IMR-90 (cell line): ENCODE measurements around the gene DLX6.

ENCODE experiments used
- BHLHE40 ChIP-seq: fragments of 150-350 bp; IDR thresholded peaks from 2 replicates; pipeline ENCODE4 v1.6.1; 2016; ENCODE audit warnings: mild to moderate bottlenecking, low read depth, low read length
- CEBPB ChIP-seq: IDR thresholded peaks from 2 replicates; pipeline ENCODE4 v1.6.1; 2012; ENCODE audit warnings: low read depth, low read length, improper control_type of control experiment
- FOS ChIP-seq: fragments of 150-350 bp; IDR thresholded peaks from 2 replicates; pipeline ENCODE4 v1.6.1; 2016; ENCODE audit warnings: low read depth, low read length
- MAFK ChIP-seq: IDR thresholded peaks from 2 replicates; pipeline ENCODE4 v1.6.1; 2012; ENCODE audit warnings: low read depth, low read length, improper control_type of control experiment
- MAZ ChIP-seq: IDR thresholded peaks from 2 replicates; pipeline ENCODE4 v1.6.1; 2012; ENCODE audit warnings: low read depth, mild to moderate bottlenecking, low read length, improper control_type of control experiment, moderate library complexity, borderline replicate concordance
- MXI1 ChIP-seq: IDR thresholded peaks from 2 replicates; pipeline ENCODE4 v1.6.1; 2012; ENCODE audit warnings: low read depth, mild to moderate bottlenecking, low read length, moderate library complexity, borderline replicate concordance
- POLR2A ChIP-seq: IDR thresholded peaks from 2 replicates; pipeline ENCODE4 v1.6.1; 2012; ENCODE audit warnings: mild to moderate bottlenecking, low read depth, low read length
- RAD21 ChIP-seq: IDR thresholded peaks from 2 replicates; pipeline ENCODE4 v1.6.1; 2012; ENCODE audit warnings: low read length, improper control_type of control experiment
- RCOR1 ChIP-seq: IDR thresholded peaks from 2 replicates; pipeline ENCODE4 v1.6.1; 2012; ENCODE audit warnings: mild to moderate bottlenecking, low read length, improper control_type of control experiment; ENCODE audit not compliant: insufficient replicate concordance
- RFX5 ChIP-seq: IDR thresholded peaks from 2 replicates; pipeline ENCODE4 v1.8.0; 2012; ENCODE audit warnings: low read depth, mild to moderate bottlenecking, low read length, moderate library complexity
- SMC3 ChIP-seq: fragments of 150-350 bp; IDR thresholded peaks from 2 replicates; pipeline ENCODE4 v1.6.1; 2016; ENCODE audit warnings: low read depth, mild to moderate bottlenecking, antibody characterized with exemption, low read length, moderate library complexity
- TF ChIP-seq, protein P1 (sequence below): conservative IDR thresholded peaks from 2 replicates; pipeline ENCODE4 v1.5.1; 2012; ENCODE audit warnings: mild to moderate bottlenecking, low read depth, low read length, improper control_type of control experiment
- TF ChIP-seq, protein P2 (sequence below): fragments of 150-350 bp; IDR thresholded peaks from 2 replicates; pipeline ENCODE4 v1.6.1; 2016; ENCODE audit warnings: low read depth, mild to moderate bottlenecking, low read length, moderate library complexity, borderline replicate concordance

- TF ChIP-seq, protein P1, sequence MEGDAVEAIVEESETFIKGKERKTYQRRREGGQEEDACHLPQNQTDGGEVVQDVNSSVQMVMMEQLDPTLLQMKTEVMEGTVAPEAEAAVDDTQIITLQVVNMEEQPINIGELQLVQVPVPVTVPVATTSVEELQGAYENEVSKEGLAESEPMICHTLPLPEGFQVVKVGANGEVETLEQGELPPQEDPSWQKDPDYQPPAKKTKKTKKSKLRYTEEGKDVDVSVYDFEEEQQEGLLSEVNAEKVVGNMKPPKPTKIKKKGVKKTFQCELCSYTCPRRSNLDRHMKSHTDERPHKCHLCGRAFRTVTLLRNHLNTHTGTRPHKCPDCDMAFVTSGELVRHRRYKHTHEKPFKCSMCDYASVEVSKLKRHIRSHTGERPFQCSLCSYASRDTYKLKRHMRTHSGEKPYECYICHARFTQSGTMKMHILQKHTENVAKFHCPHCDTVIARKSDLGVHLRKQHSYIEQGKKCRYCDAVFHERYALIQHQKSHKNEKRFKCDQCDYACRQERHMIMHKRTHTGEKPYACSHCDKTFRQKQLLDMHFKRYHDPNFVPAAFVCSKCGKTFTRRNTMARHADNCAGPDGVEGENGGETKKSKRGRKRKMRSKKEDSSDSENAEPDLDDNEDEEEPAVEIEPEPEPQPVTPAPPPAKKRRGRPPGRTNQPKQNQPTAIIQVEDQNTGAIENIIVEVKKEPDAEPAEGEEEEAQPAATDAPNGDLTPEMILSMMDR, result no peak
- TF ChIP-seq BHLHE40 (no peak), FOS (no peak), CEBPB (no peak), MXI1 (no peak), RAD21 (no peak), POLR2A (no peak), MAFK (no peak), RFX5 (no peak), SMC3 (no peak), RCOR1 (no peak), MAZ (no peak)
- TF ChIP-seq, protein P2, sequence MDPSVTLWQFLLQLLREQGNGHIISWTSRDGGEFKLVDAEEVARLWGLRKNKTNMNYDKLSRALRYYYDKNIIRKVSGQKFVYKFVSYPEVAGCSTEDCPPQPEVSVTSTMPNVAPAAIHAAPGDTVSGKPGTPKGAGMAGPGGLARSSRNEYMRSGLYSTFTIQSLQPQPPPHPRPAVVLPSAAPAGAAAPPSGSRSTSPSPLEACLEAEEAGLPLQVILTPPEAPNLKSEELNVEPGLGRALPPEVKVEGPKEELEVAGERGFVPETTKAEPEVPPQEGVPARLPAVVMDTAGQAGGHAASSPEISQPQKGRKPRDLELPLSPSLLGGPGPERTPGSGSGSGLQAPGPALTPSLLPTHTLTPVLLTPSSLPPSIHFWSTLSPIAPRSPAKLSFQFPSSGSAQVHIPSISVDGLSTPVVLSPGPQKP, result no peak
Observed at GRCh38 chr7:97005183-97006054, at the start of gene DLX6.
